ES-I3 (cell line): ENCODE results near the gene CAPN9.

Experiments used
- H3K36me3 ChIP-seq: 2 replicates; pipeline ENCODE4 v1.6.1; 2013; ENCODE audit warnings: mild to moderate bottlenecking, low read length, control low read depth, moderate library complexity; ENCODE audit not compliant: insufficient read depth
- H3K4me1 ChIP-seq: 2 replicates; pipeline ENCODE4 v1.6.1; 2013; ENCODE audit warnings: mild to moderate bottlenecking, control low read depth, low read length; ENCODE audit not compliant: insufficient read depth
- H3K9ac ChIP-seq: 2 replicates; pipeline ENCODE4 v1.6.1; 2013; ENCODE audit warnings: low read depth, mild to moderate bottlenecking, low read length, moderate library complexity
- H3K9me3 ChIP-seq: 2 replicates; pipeline ENCODE4 v1.6.1; 2013; ENCODE audit warnings: mild to moderate bottlenecking, low read length, moderate library complexity; ENCODE audit not compliant: control insufficient read depth, insufficient read depth

The CAPN9 gene

GRCh38 chr1:230798491-230798890 lies 51.3 kb downstream of the CAPN9 start:
- Histone ChIP-seq H3K4me1 (no peaks in the 10 kb centered on the region), H3K9me3 (no peaks in the 10 kb centered on the region), H3K36me3 (no peaks in the 10 kb centered on the region), H3K9ac (no peak overlapping the region)

- H3K9me3 ChIP-seq = no peaks in the 10 kb centered on the region
- no peak overlapping the region for H3K9ac ChIP-seq
- H3K36me3 ChIP-seq = no peaks in the 10 kb centered on the region
- H3K4me1 ChIP-seq = no peaks in the 10 kb centered on the region
Observed at GRCh38 chr1:230800891-230801840, 54.0 kb downstream of the CAPN9 start.

GRCh38 chr1:230804396-230804795 lies 57.2 kb downstream of the CAPN9 start:
- Histone ChIP-seq H3K9ac (no peak overlapping the region), H3K4me1 (no peaks in the 10 kb centered on the region), H3K9me3 (no peaks in the 10 kb centered on the region), H3K36me3 (no peaks in the 10 kb centered on the region)

GRCh38 chr1:230806552-230806951 lies 59.4 kb downstream of the CAPN9 start:
- Histone ChIP-seq H3K9me3 (no peaks in the 10 kb centered on the region), H3K4me1 (no peaks in the 10 kb centered on the region), H3K36me3 (no peaks in the 10 kb centered on the region), H3K9ac (no peak overlapping the region)

GRCh38 chr1:230807029-230807428 lies 59.8 kb downstream of the CAPN9 start:
- no peak overlapping the region for H3K9ac ChIP-seq
- H3K36me3 ChIP-seq = no peaks in the 10 kb centered on the region
- no peaks in the 10 kb centered on the region for H3K9me3 ChIP-seq
- H3K4me1 ChIP-seq = no peaks in the 10 kb centered on the region

GRCh38 chr1:230807561-230808280 lies 60.5 kb downstream of the CAPN9 start:
- Histone ChIP-seq H3K9ac (no peak overlapping the region), H3K4me1 (no peaks in the 10 kb centered on the region), H3K36me3 (no peaks in the 10 kb centered on the region), H3K9me3 (peaks cover 2% of the 10 kb centered on the region)

- no peaks in the 10 kb centered on the region for H3K4me1 ChIP-seq
- H3K9ac ChIP-seq = no peak overlapping the region
- H3K9me3 ChIP-seq = peaks cover 5% of the 10 kb centered on the region
- H3K36me3 ChIP-seq = no peaks in the 10 kb centered on the region
Observed at GRCh38 chr1:230808281-230808872, 61.2 kb downstream of the CAPN9 start.

GRCh38 chr1:230809256-230809990 lies 62.2 kb downstream of the CAPN9 start:
- Histone ChIP-seq H3K4me1 (no peaks in the 10 kb centered on the region), H3K36me3 (no peaks in the 10 kb centered on the region), H3K9ac (no peak overlapping the region), H3K9me3 (peaks cover 5% of the 10 kb centered on the region)

GRCh38 chr1:230812568-230812967 lies 65.4 kb downstream of the CAPN9 start:
- H3K9ac ChIP-seq = no peak overlapping the region
- peaks cover 5% of the 10 kb centered on the region for H3K9me3 ChIP-seq
- no peaks in the 10 kb centered on the region for H3K36me3 ChIP-seq
- H3K4me1 ChIP-seq = no peaks in the 10 kb centered on the region

GRCh38 chr1:230814949-230815692 lies 67.9 kb downstream of the CAPN9 start:
- peaks cover 5% of the 10 kb centered on the region for H3K9me3 ChIP-seq
- H3K36me3 ChIP-seq = no peaks in the 10 kb centered on the region
- no peak overlapping the region for H3K9ac ChIP-seq
- no peaks in the 10 kb centered on the region for H3K4me1 ChIP-seq

- no peaks in the 10 kb centered on the region for H3K4me1 ChIP-seq
- H3K36me3 ChIP-seq = no peaks in the 10 kb centered on the region
- H3K9me3 ChIP-seq = peaks cover 5% of the 10 kb centered on the region
- H3K9ac ChIP-seq = no peak overlapping the region
Observed at GRCh38 chr1:230816018-230816417, 68.8 kb downstream of the CAPN9 start.

GRCh38 chr1:230818367-230818766 lies 71.2 kb downstream of the CAPN9 start:
- H3K4me1 ChIP-seq = no peaks in the 10 kb centered on the region
- no peaks in the 10 kb centered on the region for H3K36me3 ChIP-seq
- no peak overlapping the region for H3K9ac ChIP-seq
- H3K9me3 ChIP-seq = no peaks in the 10 kb centered on the region

GRCh38 chr1:230818901-230819300 lies 71.7 kb downstream of the CAPN9 start:
- Histone ChIP-seq H3K4me1 (no peaks in the 10 kb centered on the region), H3K9me3 (no peaks in the 10 kb centered on the region), H3K36me3 (no peaks in the 10 kb centered on the region), H3K9ac (no peak overlapping the region)
